H9 (cell line): ENCODE data around the gene SRRD. TPM values are rescaled to one million over a fixed set of nuclear protein-coding genes. Genes with fewer than 3 reads are reported as not detected.
A peak's percentile ranks its signal among the peaks of the same experiment; 100 is the strongest.
"Not testable (repeated sequence)": the region's sequence is repeated elsewhere in the genome, so short reads cannot be mapped to it uniquely, and the experiment has no call there.

Experiments used
- DNase-seq: peaks from one replicate; pipeline ENCODE4 v3.0.0-alpha.2; 2017
- H2AFZ ChIP-seq: one replicate; pipeline ENCODE4 v1.6.1; 2013; ENCODE audit warnings: mild to moderate bottlenecking, low read length, control low read depth, moderate library complexity
- H2AK5ac ChIP-seq: 2 replicates; pipeline ENCODE4 v1.6.1; 2013; ENCODE audit warnings: low read length, control low read depth, mixed read lengths; ENCODE audit not compliant: insufficient read length
- H2BK120ac ChIP-seq: one replicate; pipeline ENCODE4 v1.6.1; 2013; ENCODE audit warnings: low read depth, mild to moderate bottlenecking, low read length, control low read depth, inconsistent platforms; ENCODE audit not compliant: poor library complexity, severe bottlenecking
- H2BK12ac ChIP-seq: 2 replicates; pipeline ENCODE4 v1.6.1; 2013; ENCODE audit warnings: low read length, control low read depth, mixed read lengths, low read depth; ENCODE audit not compliant: insufficient read length
- H2BK15ac ChIP-seq: 2 replicates; pipeline ENCODE4 v1.6.1; 2013; ENCODE audit warnings: low read depth, low read length, control low read depth
- H2BK20ac ChIP-seq: one replicate; pipeline ENCODE4 v1.6.1; 2013; ENCODE audit warnings: low read depth, mild to moderate bottlenecking, low read length, control low read depth, inconsistent platforms; ENCODE audit not compliant: poor library complexity, severe bottlenecking
- H2BK5ac ChIP-seq: 2 replicates; pipeline ENCODE4 v1.6.1; 2013; ENCODE audit warnings: low read length, control low read depth, mixed read lengths; ENCODE audit not compliant: insufficient read length
- H3K14ac ChIP-seq: 2 replicates; pipeline ENCODE4 v1.6.1; 2013; ENCODE audit warnings: low read length, control low read depth; ENCODE audit not compliant: insufficient read depth
- H3K18ac ChIP-seq: 2 replicates; pipeline ENCODE4 v1.6.1; 2013; ENCODE audit warnings: low read depth, mild to moderate bottlenecking, mixed read lengths, low read length, control low read depth; ENCODE audit not compliant: insufficient read length
- H3K23ac ChIP-seq: 2 replicates; pipeline ENCODE4 v1.6.1; 2013; ENCODE audit warnings: low read length, control low read depth, mixed read lengths, low read depth; ENCODE audit not compliant: insufficient read length
- H3K23me2 ChIP-seq: 2 replicates; pipeline ENCODE4 v1.6.1; 2013; ENCODE audit warnings: low read depth, mild to moderate bottlenecking, mixed read lengths, low read length, control low read depth; ENCODE audit not compliant: insufficient read length, poor library complexity, severe bottlenecking
- H3K27ac ChIP-seq: 2 replicates; pipeline ENCODE4 v1.5.1; 2013; ENCODE audit warnings: low read length, control low read depth, mixed read lengths, low read depth; ENCODE audit not compliant: insufficient read length
- H3K27me3 ChIP-seq: 2 replicates; pipeline ENCODE4 v1.6.1; 2013; ENCODE audit warnings: low read length, control low read depth, inconsistent platforms; ENCODE audit not compliant: insufficient read depth
- H3K4ac ChIP-seq: 2 replicates; pipeline ENCODE4 v1.6.1; 2013; ENCODE audit warnings: low read depth, mild to moderate bottlenecking, control low read depth, inconsistent platforms, low read length, moderate library complexity
- H3K4me1 ChIP-seq: 2 replicates; pipeline ENCODE4 v1.6.1; 2013; ENCODE audit warnings: low read length, control low read depth, inconsistent platforms; ENCODE audit not compliant: insufficient read depth
- H3K4me2 ChIP-seq: 2 replicates; pipeline ENCODE4 v1.6.1; 2013; ENCODE audit warnings: low read length, control low read depth, mixed read lengths; ENCODE audit not compliant: insufficient read length, insufficient read depth
- H3K56ac ChIP-seq: 2 replicates; pipeline ENCODE4 v1.6.1; 2013; ENCODE audit warnings: low read depth, mild to moderate bottlenecking, mixed read lengths, low read length, control low read depth; ENCODE audit not compliant: insufficient read length
- H3K79me1 ChIP-seq: 2 replicates; pipeline ENCODE4 v1.6.1; 2013; ENCODE audit warnings: low read depth, mild to moderate bottlenecking, moderate library complexity, low read length, control low read depth, inconsistent platforms; ENCODE audit not compliant: insufficient read depth, poor library complexity, severe bottlenecking
- H3K79me2 ChIP-seq: 2 replicates; pipeline ENCODE4 v1.6.1; 2013; ENCODE audit warnings: low read length, control low read depth, inconsistent platforms; ENCODE audit not compliant: insufficient read depth
- H3K9ac ChIP-seq: 2 replicates; pipeline ENCODE4 v1.6.1; 2013; ENCODE audit warnings: low read length, control low read depth, mixed read lengths; ENCODE audit not compliant: insufficient read length; ENCODE audit errors: extremely low read depth
- H3K9me3 ChIP-seq: one replicate; pipeline ENCODE4 v1.6.1; 2013; ENCODE audit warnings: low read depth, low read length, inconsistent platforms; ENCODE audit not compliant: control insufficient read depth
- H3T11ph ChIP-seq: one replicate; pipeline ENCODE4 v1.6.1; 2013; ENCODE audit warnings: mild to moderate bottlenecking, low read length, control low read depth, inconsistent platforms
- H4K20me1 ChIP-seq: one replicate; pipeline ENCODE4 v1.6.1; 2013; ENCODE audit not compliant: control insufficient read depth, insufficient read length, insufficient read depth
- H4K5ac ChIP-seq: 2 replicates; pipeline ENCODE4 v1.6.1; 2013; ENCODE audit warnings: low read depth, mild to moderate bottlenecking, mixed read lengths, low read length, control low read depth; ENCODE audit not compliant: insufficient read length
- H4K8ac ChIP-seq: replicated peaks from 2 replicates; pipeline ENCODE4 v1.6.1; 2013; ENCODE audit warnings: low read length, control low read depth, mixed read lengths, low read depth; ENCODE audit not compliant: insufficient read length
- H4K91ac ChIP-seq: 2 replicates; pipeline ENCODE4 v1.6.1; 2013; ENCODE audit warnings: low read depth, mild to moderate bottlenecking, moderate library complexity, mixed read lengths, low read length, control low read depth; ENCODE audit not compliant: insufficient read length
- H3K27ac Mint-ChIP-seq, 3 experiments: 2 replicates in 2 of 3; 3 replicates in 1 of 3; pipeline ENCODE4 v1.8.0; 2020 to 2021; ENCODE audit warnings: mixed read lengths in 3 of 3, mild to moderate bottlenecking in 1 of 3, moderate library complexity in 1 of 3
- H3K27me3 Mint-ChIP-seq: 2 replicates; pipeline ENCODE4 v1.8.0; 2021; ENCODE audit warnings: low read depth, mild to moderate bottlenecking, moderate library complexity, mixed read lengths
- H3K36me3 Mint-ChIP-seq, 3 experiments: 2 replicates in 2 of 3; 3 replicates in 1 of 3; pipeline ENCODE4 v1.8.0; 2020 to 2021; ENCODE audit warnings: low read depth in 3 of 3, mixed read lengths in 3 of 3; ENCODE audit not compliant: insufficient read depth in 1 of 3
- H3K4me1 Mint-ChIP-seq, 2 experiments: 2 replicates each; pipeline ENCODE4 v1.8.0; 2020; ENCODE audit warnings: mixed read lengths in 2 of 2
- H3K4me3 Mint-ChIP-seq, 2 experiments: 2 replicates in 1 of 2; 3 replicates in 1 of 2; pipeline ENCODE4 v1.8.0; 2020 to 2021; ENCODE audit warnings: mild to moderate bottlenecking in 2 of 2, mixed read lengths in 2 of 2, moderate library complexity in 1 of 2
- H3K9me3 Mint-ChIP-seq, 2 experiments: 2 replicates in 1 of 2; 3 replicates in 1 of 2; pipeline ENCODE4 v1.8.0; 2020; ENCODE audit warnings: mild to moderate bottlenecking in 2 of 2, mixed read lengths in 2 of 2, moderate library complexity in 1 of 2
- whole genome bisulfite sequencing: extraction: QIAGEN DNeasy Blood & Tissue Kit; methylation state at CpG from one replicate; pipeline ENCODE4 v1.1.7; 2013; ENCODE audit warnings: missing lambda C conversion rate, low lambda C conversion rate, mixed read lengths; ENCODE audit not compliant: insufficient read length; ENCODE audit errors: extremely low coverage; 5-methylcytosine and 5-hydroxymethylcytosine counted together
- total RNA-seq: library from RNA; stranded (reverse); gene quantifications from 2 replicates; pipeline ENCODE4 v1.2.1, GENCODE V29; 2021
- TF ChIP-seq, protein P1 (sequence below): fragments of 200-600 bp; sonication (generic); conservative IDR thresholded peaks from 3 replicates; pipeline ENCODE4 v1.8.0; 2021; ENCODE audit warnings: antibody characterized with exemption, mild to moderate bottlenecking

SRRD gene
- total RNA-seq, 1 experiment from 2014 or later = 36.0 TPM

DNA sequence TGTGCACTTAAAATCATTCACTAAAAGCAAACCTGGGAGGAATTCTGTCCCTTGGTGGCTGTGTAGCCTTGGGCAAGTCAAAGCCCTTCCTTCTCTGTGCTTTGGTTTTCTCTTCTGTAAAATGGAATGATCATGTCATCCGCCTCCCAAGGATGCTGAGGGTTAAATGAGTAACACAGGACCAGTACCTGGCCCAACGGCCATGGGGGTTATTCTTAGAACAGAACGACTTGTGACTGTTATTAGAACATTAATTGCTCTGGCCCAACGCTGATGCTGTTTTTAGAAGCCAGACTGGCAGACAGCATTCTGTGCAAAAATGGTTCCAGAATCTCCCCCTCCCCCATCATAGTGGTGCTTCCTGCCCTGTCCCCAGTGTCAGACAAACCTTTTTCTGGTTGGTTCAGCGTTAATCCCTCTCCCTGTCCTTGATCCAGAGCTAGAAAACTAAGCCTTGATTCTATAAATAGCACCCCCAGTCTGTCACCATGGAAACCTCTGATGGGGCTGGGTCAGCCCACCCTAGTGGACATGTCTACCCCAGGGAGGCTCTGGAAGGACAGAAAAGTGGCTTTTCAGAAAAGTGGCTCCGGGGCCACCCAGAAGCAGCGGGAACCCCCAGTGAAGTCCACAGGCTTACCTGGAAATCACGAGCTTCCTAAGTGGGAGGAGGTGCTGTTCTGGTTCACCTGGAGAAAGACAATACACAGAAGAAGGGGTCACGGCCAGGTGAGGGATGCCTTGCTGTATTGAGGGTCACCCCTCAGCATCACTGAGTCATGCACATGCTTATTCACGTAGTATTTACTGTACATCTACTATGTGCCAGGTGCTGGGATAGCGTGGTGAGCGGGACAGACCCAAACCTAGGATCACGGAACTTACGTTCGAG lies 44.1 kb downstream of the SRRD start:
- H2BK5ac ChIP-seq = no peak overlapping the region
- H3K27ac Mint-ChIP-seq = peak overlapping the region in 1 of 3 experiments; percentile 38; a peak in 1 of 7 replicates
- H3K27ac ChIP-seq = no peak overlapping the region
- H3K27me3 Mint-ChIP-seq = no peaks in the 10 kb centered on the region
- H4K8ac ChIP-seq = no peak overlapping the region
- no peak overlapping the region for H3K56ac ChIP-seq
- H3K27me3 ChIP-seq = no peaks in the 10 kb centered on the region
- DNase-seq = no peak
- no peak overlapping the region for H2BK12ac ChIP-seq
- H2BK120ac ChIP-seq = no peak overlapping the region
- no peak overlapping the region for H3K4me3 Mint-ChIP-seq
- no peak overlapping the region for H2AK5ac ChIP-seq
- H4K20me1 ChIP-seq = no peaks in the 10 kb centered on the region
- no peak overlapping the region for H3K4me2 ChIP-seq
- H3K14ac ChIP-seq = no peak overlapping the region
- no peak overlapping the region for H4K5ac ChIP-seq
- TF ChIP-seq, protein P1, sequence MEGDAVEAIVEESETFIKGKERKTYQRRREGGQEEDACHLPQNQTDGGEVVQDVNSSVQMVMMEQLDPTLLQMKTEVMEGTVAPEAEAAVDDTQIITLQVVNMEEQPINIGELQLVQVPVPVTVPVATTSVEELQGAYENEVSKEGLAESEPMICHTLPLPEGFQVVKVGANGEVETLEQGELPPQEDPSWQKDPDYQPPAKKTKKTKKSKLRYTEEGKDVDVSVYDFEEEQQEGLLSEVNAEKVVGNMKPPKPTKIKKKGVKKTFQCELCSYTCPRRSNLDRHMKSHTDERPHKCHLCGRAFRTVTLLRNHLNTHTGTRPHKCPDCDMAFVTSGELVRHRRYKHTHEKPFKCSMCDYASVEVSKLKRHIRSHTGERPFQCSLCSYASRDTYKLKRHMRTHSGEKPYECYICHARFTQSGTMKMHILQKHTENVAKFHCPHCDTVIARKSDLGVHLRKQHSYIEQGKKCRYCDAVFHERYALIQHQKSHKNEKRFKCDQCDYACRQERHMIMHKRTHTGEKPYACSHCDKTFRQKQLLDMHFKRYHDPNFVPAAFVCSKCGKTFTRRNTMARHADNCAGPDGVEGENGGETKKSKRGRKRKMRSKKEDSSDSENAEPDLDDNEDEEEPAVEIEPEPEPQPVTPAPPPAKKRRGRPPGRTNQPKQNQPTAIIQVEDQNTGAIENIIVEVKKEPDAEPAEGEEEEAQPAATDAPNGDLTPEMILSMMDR = no peak
- no peak overlapping the region for H3K9ac ChIP-seq
- no peaks in the 10 kb centered on the region for H3K4me1 Mint-ChIP-seq
- H3K23ac ChIP-seq = no peak overlapping the region
- no CpG with 5 or more reads among the region's 15 CpGs for WGBS
- H2BK20ac ChIP-seq = no peak overlapping the region
- H3K9me3 Mint-ChIP-seq = no peaks in the 10 kb centered on the region
- H3K4ac ChIP-seq = no peak overlapping the region
- no peak overlapping the region for H4K91ac ChIP-seq
- H3K79me1 ChIP-seq = no peaks in the 10 kb centered on the region
- peaks cover 33 to 81% (median 74%) of the 10 kb centered on the region in 3 experiments for H3K36me3 Mint-ChIP-seq
- H2AFZ ChIP-seq = no peak overlapping the region
- H3K79me2 ChIP-seq = no peaks in the 10 kb centered on the region
- H3K9me3 ChIP-seq = no peaks in the 10 kb centered on the region
- no peak overlapping the region for H3T11ph ChIP-seq
- H2BK15ac ChIP-seq = no peak overlapping the region
- H3K18ac ChIP-seq = no peak overlapping the region
- no peaks in the 10 kb centered on the region for H3K4me1 ChIP-seq
- H3K23me2 ChIP-seq = no peaks in the 10 kb centered on the region

DNA sequence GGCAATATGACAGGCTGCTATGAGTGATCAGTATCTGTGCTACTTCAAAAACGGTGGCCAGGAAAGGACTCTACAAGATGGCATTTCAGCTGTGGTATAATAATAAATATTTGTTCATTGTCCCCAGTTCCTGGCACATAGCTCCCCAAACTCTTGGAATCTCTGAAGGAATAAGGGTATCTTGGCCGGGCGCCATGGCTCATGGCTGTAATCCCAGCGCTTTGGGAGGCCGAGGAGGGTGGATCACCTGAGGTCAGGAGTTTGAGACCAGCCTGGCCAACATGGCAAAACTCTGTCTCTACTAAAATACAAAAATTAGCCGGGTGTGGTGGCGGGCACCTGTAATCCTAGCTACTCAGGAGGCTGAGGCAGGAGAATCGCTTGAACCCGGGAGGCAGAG lies 44.8 kb downstream of the SRRD start:
- not testable (repeated sequence) for H3T11ph ChIP-seq, H3K27ac Mint-ChIP-seq
- WGBS = no CpG with 5 or more reads among the region's 9 CpGs

More for the DNA sequence above, 44.8 kb downstream of the SRRD start:
- H3K23me2 ChIP-seq, H2BK12ac ChIP-seq, H3K27ac ChIP-seq, H2AK5ac ChIP-seq, H2BK15ac ChIP-seq, H3K79me2 ChIP-seq, H3K79me1 ChIP-seq, H2BK20ac ChIP-seq, H4K5ac ChIP-seq, H3K9me3 Mint-ChIP-seq, H3K4me3 Mint-ChIP-seq, H2BK120ac ChIP-seq, H3K14ac ChIP-seq, H3K4me1 Mint-ChIP-seq, H2BK5ac ChIP-seq, H4K20me1 ChIP-seq, H3K27me3 Mint-ChIP-seq, H3K9me3 ChIP-seq, H3K23ac ChIP-seq, H3K4me1 ChIP-seq, H3K27me3 ChIP-seq, H4K8ac ChIP-seq, H3K18ac ChIP-seq, H3K56ac ChIP-seq, H2AFZ ChIP-seq, H3K9ac ChIP-seq, H3K4ac ChIP-seq, H4K91ac ChIP-seq, H3K4me2 ChIP-seq, DNase-seq: not testable (repeated sequence)
- H3K36me3 Mint-ChIP-seq = peaks cover 33 to 82% (median 75%) of the 10 kb centered on the region in 3 experiments
